ENCODE results near the gene UBE2N.

UBE2N gene, protein sequence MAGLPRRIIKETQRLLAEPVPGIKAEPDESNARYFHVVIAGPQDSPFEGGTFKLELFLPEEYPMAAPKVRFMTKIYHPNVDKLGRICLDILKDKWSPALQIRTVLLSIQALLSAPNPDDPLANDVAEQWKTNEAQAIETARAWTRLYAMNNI

DNA sequence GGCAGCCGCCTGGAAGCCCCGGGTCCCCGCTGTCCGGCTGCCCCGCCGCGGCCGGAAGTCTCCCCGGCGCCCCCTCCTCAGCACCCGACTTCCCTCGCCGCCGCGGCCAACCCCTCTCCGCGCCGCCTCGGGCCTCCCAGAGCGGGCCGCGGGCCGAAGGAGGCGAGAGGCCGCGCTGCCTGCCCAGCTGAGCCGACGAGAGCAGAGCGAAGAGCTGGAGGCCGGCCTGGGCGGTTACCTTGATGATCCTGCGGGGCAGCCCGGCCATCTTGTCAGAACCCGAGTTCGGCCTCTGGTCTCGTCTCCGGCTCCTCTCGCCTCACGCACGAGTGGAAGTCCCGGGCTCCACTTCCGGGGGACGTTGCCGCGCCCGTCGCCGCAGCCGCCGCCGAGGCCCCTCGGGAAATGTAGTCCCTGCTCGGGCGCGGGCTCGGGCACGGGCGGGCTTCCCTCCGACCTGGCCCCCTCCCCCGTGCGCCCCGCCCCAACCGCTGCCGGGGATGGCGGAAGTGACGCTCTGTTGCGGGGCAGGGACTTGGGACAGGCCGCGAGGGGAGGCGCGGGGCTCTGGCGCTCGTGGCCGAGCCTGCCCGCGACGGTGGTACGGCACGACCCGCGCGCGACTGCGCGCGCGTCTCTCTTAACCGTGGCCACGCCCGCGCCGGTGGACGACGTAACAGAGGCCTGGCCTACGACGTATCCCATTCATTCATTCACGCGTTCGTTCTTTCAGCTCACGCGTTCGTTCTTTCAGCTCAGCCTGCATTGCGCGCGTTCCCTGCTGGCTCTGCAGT is at the start of gene UBE2N:
TSS of gene UBE2N (minus strand) at position 331 of the 794 bp plus-strand sequence. CDS start at position 268, 63 bp downstream.
- peak; percentile 77 for DNase-seq

DNA sequence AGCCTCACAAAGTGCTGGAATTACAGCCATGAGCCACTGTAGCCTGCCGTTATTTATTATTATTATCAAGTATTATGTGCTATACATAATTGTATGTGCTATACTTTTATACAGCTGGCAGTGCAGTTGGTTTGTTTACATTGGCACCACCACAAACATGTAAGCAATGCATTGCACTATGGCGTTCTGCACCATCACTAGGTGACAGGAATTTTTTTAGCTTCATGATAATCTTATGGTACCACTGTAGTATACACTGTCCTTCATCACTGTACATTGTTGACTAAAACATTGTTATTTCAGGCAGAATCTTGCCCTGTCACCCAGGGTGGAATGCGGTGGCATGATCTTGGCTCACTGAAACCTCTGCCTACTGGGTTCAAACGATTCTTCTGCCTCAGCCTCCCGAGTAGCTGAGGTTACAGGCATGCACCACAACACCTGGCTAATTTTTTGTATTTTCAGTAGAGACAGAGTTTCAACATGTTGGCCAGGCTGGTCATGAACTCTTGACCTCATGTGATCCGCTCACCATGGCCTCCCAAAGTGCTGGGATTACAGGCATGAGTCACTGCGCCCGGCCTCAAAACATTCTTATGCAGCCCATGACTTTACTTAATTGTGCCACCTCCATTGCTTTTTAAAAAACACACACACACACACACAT is 42.7 kb upstream of the UBE2N start:
- DNase-seq: no peak

DNA sequence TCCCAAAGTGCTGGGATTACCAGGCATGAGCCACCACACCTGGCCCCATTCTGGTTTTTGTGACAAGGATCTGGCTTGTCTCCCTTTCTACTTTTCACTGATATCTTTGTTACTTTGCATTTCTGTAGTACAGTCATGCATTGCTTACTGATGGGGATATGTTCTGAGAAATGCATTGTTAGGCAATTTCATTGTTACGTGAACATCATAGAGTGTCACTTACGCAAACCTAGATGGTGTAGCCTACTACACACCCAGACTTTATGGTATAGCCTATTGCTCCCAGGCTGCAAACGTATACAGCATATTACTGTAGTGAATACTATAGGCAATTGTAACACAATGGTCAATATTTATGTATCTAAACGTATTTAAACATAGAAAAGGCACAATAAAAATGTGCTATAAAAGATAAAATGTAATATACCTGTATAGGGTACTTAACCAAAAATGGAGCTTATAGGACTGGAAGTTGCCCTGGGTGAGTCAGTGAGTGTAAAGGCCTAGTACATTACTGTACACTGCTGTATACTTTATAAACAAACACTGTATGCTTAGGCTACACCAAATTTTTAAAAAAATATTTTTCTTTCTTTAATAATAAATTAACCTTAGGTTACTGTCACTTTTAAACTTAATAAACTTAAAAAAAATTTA is 41.5 kb upstream of the UBE2N start:
- DNase-seq: no peak

DNA sequence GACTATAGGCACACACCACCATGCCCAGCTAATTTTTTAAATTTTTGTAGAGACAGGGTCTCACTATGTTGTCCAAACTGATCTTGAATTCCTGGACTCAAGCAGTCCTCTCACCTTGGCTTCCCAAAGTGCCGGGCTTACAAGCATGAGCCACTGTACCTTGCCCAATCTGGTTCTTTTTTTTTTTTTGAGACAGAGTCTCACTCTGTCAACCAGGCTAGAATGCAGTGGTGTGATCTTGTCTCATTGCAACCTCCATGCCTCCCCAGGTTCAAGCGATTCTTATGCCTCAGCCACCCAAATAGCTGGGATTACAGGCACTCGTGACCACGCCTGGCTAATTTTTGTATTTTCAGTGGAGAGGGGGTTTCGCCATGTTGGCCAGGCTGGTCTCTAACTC is 41.0 kb upstream of the UBE2N start:
- DNase-seq: no peak

DNA sequence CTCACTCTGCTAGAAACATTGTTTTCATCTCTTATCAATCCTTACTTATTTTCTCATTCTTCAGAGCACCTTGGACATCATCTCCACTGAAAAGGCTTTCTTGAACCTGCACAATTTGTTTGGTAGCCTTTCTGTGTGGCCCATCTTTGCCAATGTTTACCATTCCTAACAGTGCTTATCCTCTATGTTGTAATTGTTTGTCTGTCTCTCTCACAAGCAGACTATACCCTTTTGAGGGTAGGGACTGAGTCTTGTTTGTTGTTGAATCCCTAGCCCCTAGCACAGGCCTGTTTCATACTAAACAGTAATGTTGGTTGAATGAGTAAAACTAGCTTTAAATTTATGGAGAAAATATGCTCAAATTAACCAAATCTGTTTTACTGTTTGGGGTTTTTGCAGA is 34.8 kb upstream of the UBE2N start:
- DNase-seq: no peak

DNA sequence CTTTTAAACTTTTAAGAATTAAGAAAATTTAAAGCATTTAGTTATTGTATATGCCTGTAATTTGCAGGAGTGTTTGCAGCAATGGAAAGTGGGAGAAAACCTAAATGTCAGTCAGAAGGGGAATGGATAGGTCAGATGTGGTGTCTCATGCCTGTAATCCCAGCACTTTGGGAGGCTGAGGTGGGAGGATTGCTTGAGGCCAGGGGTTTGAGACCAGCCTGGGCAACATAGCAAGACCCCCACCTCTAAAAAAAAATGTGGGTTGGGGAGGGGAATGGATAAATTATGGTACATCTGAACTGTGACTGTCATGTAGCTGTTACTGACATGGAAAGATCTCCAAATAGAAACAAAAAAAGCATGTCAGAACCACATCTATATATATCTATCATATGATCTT is 27.6 kb upstream of the UBE2N start:
- DNase-seq: no peak

DNA sequence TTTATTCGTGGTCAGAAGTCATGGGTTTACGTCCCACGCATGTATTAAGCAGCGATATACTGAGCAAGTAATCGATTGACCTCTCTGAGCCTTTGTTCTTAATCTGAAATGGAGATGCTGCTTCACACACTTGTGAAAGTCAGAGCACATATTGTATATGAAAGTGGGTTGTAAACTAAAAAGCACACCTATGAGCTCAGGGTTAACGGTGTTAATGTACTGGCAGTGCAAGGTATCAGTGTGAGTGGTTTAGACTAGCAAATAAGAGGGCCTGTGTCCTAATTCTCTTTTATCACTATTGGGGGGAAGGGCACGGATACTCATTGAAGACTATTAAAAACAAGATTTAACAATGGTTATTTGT is 26.2 kb upstream of the UBE2N start:
- no peak for DNase-seq

DNA sequence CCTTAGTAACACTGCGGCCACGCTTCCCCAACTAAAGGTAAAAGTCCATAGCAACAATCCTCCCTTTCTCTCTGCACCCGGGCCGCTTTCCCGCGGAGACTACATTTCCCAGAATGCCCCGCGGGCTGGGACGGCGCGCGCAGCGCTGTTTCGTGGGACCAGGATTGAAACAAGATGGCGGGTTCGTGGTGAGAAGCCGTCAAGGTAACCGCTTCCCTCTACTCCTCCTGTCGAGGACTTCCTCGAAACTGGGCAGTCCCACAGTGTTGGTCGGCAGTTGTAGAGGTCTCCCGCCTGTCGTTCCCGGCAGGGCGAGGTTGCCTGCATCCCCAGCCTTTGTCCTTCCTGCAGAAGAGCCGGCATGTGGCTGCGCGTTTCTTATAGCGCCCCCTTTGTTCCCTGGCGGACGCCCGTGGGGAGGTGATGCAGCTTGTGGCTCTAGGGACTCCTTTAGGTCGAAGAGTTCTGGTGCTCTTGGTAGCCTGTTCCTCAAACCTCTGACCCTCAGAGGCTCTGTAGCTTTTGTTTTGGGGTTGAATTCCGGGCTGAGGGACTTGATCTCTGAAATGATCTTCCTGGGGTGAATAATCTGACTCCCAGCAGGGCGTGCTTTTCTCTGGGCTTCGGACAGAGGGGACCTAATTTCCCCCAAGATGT is 25.7 kb upstream of the UBE2N start, which contains the start of gene MRPL42:
TSS of gene MRPL42 (plus strand) at position 164 of the 657 bp plus-strand sequence. CDS start 1,772 bp downstream, outside the sequence.
- DNase-seq: peak; percentile 77

DNA sequence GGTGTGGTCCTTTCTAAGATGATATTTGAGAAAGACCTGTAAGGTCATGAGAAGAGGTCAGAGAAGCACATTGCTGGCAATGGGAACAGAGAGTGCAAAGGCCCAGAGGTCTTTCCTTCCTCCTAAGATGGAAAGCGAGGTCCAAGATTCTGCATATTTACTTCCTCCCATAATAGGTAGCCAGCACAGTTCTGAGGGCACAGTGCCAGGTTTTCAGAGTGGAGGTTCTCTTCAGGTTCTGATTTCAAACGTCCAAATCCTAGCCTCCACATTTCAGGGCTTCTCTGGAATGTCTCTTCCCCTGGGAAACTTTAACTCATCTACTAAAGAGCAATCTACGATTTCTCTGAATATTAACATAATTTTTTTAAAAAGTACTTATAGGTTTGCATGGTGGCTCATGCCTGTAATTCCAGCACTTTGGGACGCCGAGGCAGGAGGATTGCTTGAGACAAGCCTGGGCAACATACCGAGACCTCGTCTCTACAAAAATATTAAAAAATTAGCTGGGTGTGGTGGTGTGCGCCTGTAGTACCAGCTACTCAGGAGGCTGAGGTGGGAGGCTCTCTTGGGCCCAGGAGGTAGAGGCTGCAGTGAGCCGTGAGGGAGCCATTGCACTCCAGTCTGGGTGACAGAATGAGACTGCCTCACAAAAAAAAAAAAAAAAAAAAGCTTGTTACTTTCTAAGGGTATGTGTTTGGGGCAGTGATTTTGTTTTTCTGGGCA is 25.0 kb upstream of the UBE2N start:
- no peak for DNase-seq

DNA sequence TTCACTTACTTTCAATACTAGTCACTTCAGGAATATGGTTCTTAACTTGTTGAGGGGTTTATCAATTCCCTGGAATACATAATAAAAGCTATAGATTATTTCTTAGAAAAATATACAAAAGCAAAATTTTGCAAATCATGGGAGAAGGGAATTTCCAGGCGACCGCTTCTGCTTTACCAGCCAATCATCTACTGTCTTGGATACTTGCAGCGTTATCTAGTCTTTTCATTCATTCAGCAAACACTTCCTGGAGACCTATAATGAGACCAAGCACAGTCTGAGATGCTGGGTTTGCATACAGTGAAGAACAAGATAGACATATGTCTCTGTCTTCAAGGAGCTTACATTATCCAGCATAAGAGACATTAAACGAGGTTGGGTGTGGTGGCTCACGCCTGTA is 24.1 kb upstream of the UBE2N start:
- no peak for DNase-seq

DNA sequence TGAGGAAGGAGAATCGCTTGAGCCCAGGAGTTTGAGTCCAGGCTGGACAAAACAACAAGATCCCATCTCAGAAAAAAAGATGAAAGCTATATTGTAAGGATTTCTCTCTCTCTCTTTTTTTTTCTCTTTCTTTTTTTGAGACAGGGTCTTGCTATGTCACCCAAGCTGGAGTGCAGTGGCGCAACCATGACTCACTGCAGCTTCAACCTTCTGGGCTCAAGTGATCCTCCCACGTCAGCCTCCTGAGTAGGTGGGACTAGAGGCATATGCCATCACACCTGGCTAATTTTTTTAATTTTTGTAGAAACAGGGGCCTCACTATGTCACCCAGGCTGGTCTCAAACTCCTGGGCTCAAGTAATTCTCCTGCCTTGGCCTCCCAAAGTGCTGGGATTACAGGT is 19.8 kb upstream of the UBE2N start:
- no peak for DNase-seq

DNA sequence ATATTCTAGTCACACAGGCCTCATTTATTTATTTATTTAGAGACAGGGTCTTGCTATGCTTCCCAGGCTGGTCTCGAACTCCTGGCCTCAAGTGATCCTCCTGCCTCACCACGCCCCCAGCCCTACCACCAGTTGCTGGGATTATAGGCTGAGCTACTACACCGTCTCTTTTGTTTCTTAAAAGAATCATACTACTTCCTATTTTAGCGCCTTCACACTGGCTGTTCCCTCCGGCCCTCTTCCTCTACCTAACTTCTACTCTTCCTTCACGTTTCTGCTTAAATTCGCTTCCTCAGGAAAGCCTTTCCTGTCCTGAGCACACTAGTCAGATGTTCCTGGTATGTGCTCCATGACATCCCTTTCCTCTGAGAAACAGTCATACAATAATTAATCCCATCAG is 19.2 kb upstream of the UBE2N start:
- DNase-seq: no peak

DNA sequence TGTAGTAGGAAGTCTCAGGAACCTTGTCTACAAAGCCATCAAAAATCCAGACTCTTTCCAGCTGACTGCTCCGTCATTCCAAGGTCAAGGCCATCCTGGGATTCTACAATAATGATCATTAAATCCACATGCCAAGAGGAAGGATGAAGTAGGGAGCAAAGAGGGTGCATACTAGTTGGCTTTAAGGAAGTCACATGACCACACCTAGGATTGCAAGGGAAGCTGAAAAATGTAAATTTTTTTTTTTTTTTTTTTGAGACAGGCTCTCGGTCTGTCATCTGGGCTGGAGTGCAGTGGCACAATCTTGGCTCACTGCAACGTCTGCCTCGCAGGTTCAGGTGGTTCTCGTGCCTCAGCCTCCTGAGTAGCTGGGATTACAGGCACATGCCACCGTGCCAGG is 18.3 kb upstream of the UBE2N start:
- no peak for DNase-seq

DNA sequence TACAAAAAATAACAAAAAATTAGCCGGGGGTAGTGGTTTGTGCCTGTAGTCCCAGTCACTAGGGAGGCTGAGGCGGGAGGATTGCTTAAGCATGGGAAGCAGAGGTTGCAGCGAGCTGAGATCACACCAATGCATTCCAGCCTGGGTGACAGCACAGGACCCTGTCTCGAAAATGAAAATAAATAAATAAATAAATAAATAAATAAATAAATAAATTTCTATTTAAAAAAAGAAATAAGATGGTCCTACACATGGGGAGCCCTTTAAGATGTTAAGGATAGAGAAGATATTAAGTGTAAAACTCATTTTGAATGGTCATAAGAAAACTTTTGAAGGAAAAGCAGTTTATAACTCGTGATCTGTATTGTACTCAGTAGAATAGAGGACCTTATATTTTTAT is 17.4 kb upstream of the UBE2N start:
- DNase-seq: no peak

DNA sequence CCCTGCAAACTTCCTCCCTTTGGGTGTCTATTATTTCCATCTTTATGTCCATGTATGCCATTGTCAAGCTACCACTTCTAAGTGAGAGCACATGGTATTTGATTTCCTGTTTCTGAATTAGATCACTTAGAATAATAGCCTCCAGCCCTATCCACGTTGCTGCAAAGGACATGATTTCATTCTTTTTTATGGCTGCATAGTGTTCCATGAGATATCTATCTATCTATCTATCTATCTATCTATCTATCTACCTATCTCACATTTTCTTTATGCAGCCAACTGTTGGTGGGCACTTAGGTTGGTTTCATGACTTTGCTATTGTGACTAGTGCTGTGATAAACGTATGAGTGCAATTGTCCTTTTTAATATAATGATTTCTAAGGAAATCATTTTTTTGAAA is 14.3 kb upstream of the UBE2N start:
- DNase-seq: no peak

DNA sequence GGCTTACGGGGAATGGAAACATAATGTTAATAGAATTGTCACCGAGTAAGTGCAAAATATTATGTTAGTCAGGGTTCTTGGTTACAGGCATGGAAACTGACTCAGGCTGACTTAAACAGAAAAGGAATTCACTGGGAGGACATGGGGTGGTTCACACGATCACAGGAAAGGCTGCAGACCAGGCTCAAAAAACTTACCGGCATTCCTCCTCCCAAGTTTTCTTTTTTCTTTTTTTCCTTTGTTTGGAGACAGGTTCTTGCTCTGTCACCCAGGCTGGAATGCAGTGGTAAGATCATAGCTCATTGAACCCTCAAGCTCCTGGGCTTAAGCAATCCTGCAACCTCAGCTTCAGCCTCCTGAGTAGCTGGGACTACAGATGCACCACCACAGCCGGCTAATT is 11.9 kb upstream of the UBE2N start:
- no peak for DNase-seq

DNA sequence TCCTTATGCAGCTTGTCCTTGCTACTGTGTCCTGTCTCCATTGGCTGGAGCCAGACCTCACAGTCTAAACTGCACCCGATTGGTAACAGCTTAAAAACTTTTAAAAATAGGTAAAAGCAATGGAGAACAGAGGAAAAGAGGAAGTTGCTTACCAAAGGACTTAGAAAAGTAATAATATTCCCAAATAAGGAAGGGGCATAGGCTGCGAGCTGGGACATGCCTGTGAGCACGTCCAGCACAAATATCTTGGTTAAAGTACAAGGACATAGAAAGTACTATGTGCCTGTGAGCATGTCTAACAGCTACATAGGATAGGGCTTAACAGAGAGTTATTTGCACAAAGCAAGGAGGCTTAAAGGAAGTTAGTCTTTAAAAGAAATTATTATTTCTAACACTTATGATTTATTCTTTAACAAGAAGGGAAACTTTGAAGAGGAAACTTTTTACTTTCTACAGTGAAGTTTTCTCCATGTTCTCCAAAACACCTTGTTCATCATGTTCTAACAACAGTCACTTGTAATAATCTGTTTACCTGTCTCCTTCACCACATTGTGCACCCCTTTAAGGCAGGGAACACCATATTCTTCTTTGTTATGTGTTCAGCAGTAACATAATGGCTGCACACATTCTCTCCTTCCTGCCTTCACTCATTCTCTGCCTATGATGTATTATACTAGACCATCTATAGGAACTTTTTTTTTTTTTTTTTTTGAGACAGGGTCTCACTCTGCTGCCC is 9.8 kb upstream of the UBE2N start:
- no peak for DNase-seq

DNA sequence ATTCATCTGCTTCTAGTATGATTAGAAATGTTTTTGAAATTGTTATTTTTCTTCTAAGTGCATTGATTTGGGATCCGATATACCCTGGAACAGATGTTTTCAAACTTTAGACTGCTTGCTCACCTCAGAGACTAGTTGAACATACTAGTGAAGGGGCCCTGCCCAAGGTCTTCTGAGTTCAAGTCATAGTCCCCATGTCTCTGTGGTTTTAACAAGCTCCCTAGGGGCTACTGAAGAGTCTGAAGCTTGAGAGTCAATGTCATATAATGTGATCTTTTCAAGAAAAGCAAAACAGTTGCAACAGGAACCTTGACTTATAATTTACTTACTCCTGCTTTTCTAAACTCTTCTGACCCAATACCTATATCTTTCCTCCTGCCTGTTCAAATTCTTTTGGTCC is 7.5 kb upstream of the UBE2N start:
- no peak for DNase-seq

DNA sequence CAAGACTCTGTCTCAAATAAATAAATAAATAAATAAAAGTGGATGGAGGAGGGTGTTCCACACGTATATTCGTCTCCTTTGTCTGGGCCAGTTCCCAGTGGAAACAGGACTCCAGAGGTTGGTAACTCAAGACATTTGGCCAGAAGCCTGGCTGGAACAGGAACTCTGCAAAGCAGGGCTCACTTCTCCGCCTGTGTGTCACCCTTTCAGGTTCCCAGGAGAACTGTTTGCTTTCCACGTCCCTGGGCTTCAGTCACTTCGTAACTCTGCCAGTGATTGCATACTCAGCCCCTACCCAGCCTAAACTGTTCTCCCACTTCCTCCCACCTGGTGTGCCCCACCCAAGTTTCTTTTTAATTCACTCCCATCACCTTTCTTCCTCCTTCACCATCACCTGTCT is 7.0 kb upstream of the UBE2N start:
- DNase-seq: no peak

DNA sequence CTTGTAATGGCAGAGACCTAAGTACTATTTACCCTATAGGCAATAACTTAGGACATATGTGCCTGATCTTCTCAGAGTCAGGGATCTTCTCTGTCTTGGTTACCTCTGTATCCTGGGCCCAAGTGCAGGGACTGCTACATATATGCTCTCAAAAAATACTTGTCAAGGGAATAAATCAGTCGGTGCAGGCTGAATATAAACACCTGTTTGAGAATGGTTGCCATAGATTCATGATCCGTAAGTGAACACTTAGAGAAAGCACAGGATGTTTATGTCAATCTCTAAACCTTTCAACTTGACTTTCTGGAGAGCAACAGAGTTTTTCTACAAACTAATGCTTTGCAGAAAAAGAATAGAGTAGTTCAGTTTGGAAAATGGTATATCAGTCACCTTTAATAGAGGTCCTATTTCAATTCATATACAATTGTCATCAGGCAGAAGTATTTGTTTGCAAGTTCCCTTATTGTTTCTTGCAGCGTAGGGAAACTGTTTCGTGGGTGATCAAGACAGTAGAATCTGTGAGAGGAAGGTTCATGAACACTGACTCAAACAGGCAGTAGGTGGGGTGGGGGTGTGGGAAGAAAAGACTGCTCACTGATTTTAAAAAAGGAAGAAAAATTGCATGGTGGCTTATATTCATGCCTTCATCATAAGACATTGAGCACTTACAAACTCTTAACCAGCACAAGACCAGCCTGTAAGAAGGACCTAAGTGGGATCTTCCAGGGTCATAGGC is 6.0 kb upstream of the UBE2N start:
- no peak for DNase-seq

DNA sequence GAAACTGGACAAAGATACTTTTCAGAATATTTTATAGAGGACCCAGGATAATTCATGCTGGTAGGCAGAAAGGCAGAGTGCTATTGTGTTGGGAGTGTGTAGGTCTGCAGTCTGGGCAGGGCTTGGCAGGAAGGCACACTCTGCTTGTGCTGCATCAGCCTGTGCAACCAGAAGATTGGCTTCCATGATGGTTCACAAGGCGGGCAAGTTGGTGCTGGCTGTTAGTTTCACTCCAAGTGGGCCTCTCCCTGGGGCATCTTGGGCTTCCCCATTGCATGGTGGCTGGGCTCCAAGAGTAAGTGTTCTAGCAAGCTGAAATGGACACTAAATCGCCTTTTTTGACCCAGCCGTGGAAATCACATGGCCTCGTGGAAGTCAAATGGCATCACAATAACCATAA is 1.8 kb upstream of the UBE2N start:
- no peak for DNase-seq
